Measurements from ENCODE around the gene EPB41L1. TPM values are rescaled to one million over a fixed set of nuclear protein-coding genes. Genes with fewer than 3 reads are reported as not detected.
"Not testable (repeated sequence)": the region's sequence is repeated elsewhere in the genome, so short reads cannot be mapped to it uniquely, and the experiment has no call there.

EPB41L1 gene
- polyA plus RNA-seq, 3 donors, result 67.5 to 72.0 (median 72.0) TPM

DNA sequence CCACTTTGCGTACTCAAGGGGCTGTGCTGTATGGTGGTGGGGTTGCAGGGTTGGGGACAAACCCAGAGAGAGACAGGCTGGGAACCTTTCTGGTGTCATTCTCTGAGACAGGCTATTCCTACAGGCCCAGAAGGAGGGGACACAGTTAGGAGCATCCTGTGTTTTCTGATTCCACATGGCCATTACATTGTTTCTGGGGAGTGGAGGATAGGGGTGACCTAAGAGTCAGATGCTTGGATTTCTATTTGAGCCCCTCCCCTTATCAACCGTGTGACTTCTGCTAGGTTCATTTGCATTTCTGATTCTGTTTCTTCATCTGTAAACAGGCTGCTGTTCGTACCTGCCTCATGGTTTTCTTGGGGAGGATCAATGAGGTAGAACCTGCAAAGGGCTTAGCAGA, 29.4 kb upstream of the EPB41L1 start:
- DNase-seq (ENCODE audit: low read depth in 3 of 3, low spot score in 2 of 3), result no peak

DNA sequence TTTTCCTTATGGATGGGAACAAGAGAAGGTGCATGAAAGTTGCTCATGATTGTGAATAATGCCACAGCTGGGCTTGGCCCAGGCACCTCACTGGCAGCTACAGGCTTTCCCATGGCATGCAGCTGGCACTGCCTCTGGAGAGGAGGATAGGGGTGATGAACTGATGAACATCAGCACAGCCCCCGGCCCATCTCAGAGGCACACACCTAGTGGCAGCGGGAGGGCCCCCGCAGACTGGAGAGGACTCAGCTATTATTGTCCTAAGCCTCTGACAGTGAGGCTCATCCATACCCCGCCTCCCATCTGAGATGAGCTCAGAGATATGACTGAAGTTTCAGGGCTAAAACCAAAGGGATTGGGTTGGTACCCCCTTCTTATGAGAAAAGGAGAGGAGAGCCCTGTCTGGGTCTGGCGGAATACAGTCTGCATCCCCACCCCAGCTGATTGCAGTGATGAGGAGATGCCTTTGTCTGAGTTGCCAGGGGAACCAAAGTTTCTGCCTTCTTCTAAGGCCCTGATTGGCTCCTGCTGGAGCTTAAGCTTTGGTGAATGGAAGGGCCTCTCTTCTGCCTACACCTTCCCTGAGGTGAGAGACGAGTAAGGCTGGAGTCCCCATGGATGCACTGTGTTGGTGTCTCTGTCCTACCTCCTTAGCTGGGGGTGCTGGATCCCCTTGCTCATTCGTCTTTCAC, 27.6 kb upstream of the EPB41L1 start:
- no peak for DNase-seq (ENCODE audit: low read depth in 3 of 3, low spot score in 2 of 3)

DNA sequence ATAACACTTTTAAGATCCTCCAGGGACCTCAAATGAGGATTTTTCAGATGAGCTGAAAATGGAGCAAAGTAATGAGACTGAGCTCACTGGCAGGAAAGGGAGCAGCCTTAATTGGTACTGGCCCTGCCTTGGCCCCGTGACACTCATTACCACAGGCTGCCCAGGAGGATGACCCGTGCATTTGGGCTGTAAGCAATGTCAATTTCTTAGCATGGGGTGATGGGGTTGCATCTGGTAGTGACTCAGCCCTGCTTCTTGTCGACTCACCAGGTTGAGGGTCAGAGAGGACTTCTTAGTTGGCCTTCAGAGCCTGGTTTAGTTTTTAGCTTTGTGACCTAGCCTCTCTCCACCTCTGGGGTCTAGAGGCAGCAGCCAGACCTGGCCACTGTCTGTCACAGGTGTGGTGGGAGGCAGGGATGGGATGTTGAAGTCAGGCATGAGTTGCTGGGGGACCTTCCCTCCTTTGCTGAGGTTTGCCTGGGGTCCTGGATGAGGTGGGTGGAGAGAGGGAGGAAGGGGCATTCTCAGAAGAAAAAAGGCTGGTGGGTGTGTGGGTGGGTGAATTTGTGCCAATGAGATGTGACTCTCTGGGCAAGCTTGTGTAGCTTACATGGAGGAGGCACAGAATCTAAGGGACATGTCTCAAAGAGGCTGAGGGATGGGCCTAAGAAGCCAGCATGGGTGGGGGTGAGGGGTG, 25.9 kb upstream of the EPB41L1 start:
- DNase-seq (ENCODE audit: low read depth in 3 of 3, low spot score in 2 of 3), result no peak

DNA sequence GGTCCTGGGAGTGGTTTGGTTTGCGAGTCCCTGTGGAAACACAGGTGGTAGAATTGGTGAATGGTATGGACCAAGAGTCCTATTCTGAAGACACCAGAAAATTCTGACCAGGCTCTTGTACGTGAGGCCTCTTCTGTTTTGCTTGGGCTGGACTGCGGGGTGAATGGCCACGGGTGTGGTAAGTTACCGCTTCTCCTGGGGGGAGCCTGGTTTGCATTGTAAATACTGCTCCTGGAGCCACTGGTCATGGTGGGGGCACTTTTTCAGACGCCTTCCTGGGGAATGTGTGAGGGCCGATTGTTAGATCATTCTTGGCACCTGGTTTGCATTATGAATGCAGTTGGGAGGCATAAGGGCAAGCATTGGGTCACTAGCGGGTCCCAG, 25.4 kb upstream of the EPB41L1 start:
- DNase-seq (ENCODE audit: low read depth in 3 of 3, low spot score in 2 of 3), result no peak

DNA sequence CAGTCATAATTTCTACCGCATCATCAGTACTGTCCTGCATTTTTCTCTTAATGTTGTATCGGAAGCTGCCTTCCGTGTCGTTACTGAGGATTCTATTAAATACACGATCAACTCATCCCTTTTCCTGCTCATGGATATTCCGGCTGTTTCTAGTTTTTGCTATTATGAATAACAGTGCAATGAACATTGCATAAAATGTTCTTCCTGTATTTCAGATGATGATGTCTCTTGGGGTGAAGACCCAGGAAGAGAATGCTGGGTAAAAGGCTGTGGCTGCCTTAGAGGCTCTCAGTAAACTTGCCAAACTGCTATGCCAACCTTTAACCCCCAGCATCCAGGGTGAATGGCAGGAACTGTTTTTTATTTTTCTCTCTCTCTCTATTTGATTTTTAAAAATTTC, 24.1 kb upstream of the EPB41L1 start:
- DNase-seq (ENCODE audit: low read depth in 3 of 3, low spot score in 2 of 3), result no peak

GRCh38 chr20:36132802-36133211, 21.7 kb upstream of the EPB41L1 start:
- DNase-seq (ENCODE audit: low read depth in 3 of 3, low spot score in 2 of 3), result no peak

DNA sequence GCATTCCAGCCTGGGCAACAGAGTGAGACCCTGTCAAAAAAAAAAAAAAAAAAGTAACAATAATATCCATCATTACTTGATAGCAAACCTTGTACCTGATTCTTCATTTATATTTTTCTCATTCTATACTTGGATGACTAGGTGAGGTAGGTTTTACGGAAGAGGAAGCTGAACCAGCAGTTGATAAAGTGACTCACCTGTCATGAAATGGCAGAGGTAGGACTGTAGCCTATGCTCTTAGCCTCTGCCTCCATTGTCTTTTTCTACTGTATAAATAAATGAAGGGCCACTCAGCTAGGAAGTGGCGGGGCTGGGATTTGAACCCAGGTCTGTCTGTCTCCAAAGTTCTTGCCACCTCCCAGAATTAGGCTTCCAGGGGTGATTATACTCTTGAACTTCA, 20.7 kb upstream of the EPB41L1 start:
- no peak for DNase-seq (ENCODE audit: low read depth in 3 of 3, low spot score in 2 of 3)

- DNase-seq (ENCODE audit: low read depth in 3 of 3, low spot score in 2 of 3), result no peak
These were observed 19.4 kb upstream of the EPB41L1 start for GRCh38 chr20:36135159-36135558.

GRCh38 chr20:36135821-36136220, 18.7 kb upstream of the EPB41L1 start:
- no peak for DNase-seq (ENCODE audit: low read depth in 3 of 3, low spot score in 2 of 3)

DNA sequence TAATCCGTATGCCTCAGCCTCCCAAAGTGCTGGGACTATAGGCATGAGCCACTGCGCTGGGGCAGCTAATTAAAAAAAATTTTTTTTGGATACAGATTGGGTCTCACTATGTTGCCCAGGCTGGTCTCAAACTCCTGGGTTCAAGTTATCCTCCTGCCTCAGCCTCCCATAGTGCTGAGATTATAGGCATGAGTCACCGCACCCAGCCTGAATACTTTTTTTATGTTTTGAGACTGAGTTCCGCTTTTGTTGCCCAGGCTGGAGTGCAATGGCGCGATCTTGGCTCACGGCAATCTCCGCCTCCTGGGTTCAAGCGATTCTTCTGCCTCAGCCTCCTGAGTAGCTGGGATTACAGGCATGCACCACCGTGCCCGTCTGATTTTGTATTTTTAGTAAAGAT, 17.2 kb upstream of the EPB41L1 start:
- not testable (repeated sequence) for DNase-seq (ENCODE audit: low read depth in 3 of 3, low spot score in 2 of 3)

DNA sequence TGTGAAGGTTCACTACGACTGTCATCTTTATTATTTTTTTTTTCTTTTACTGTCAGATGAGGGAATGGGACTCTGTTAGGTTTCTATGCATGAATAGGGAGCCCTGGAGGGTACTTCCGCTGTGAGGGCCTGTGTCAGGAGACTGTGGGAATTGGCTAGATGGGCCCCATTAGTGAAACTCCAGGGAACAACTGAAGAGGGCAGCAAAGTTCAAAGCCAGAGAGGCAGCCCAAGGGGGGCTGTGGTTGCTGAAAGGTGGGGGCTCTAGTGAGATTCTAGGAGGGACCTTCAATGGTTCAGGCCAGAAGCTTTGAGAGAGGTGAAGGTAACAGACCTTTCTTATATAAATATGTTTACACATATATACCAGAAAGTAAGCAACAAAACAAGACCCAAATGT, 13.2 kb upstream of the EPB41L1 start:
- DNase-seq (ENCODE audit: low read depth in 3 of 3, low spot score in 2 of 3), result no peak

GRCh38 chr20:36144336-36144735, 10.2 kb upstream of the EPB41L1 start:
- no peak for DNase-seq (ENCODE audit: low read depth in 3 of 3, low spot score in 2 of 3)

- DNase-seq (ENCODE audit: low read depth in 3 of 3, low spot score in 2 of 3), result no peak
These were observed 8.4 kb upstream of the EPB41L1 start for GRCh38 chr20:36145877-36146707.

DNA sequence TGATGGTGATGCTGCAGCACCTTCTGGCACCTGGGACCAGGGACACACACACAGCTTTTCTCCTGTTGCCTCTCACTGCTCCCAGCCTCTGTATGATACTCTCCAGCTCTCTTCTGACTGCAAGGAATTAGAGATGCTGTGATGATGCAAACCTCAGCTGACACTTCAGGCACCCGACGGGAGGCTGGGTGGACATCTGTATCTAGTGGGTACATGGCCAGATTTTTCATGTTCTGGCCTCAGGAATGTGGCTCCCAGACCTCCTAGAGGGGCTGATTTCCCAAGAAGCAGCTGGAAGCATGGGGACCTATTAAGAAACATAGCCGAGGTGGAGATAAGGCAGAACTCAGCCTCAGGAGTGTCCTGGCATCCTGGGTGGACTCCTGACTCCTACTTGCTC, 6.8 kb upstream of the EPB41L1 start:
- DNase-seq (ENCODE audit: low read depth in 3 of 3, low spot score in 2 of 3), result no peak

DNA sequence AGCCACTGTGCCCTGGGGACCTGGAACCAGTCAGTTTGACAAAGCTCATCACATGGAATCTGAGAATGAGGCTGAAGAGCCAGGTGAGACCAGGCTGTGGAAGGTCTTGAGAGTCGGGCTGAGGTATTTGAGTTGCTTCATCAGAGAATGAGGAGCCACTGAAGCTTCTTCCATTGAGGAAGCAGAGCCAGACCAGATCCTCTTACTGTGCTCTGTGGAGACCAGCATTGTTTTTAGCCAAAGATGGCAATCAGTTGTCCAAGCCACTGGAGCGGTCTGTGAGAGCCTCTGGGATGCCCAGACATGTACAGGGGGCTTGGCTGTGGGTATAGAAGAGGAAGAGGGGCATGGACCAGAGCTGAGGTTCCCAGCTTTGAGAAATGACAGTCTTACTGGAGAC, 6.1 kb upstream of the EPB41L1 start:
- no peak for DNase-seq (ENCODE audit: low read depth in 3 of 3, low spot score in 2 of 3)

GRCh38 chr20:36149012-36149411, 5.5 kb upstream of the EPB41L1 start:
- no peak for DNase-seq (ENCODE audit: low read depth in 3 of 3, low spot score in 2 of 3)

DNA sequence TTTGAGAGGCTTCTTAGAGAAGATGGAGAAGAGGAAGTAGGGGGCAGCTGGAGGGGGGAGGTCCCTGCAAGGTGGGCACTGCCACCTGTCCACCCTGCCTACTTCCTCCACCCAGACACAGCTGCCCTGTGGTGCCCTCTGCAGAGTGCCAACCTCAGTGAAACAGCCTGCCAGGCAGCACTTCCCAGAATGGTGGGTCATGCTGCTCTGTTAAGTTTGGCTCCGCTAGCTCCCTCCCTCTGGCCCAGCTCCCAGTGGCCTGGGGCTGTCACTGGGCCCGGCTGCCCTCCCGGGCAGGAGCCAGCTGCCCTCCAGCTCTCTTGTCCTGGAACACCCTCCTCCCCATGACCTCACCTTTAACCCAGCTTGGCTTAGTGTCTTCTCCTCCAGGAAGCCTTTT, 5.1 kb upstream of the EPB41L1 start:
- DNase-seq (ENCODE audit: low read depth in 3 of 3, low spot score in 2 of 3), result no peak

DNA sequence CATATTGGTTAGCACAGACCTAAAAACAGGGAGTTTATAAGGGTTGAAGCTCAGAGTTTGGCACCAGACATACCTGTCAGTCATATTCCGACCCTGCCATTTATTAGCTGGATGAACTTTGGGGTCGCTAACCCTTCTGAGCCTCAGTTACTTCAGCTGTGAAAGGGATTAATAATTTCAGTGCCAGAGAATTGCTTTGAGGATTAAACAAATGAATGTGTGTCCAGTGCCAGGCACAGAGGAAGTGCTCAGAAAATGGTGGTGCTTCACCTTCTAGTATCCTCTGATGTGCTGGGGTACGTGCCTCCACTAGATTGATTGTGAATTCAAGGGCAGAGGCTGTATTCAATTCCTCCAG, 4.1 kb upstream of the EPB41L1 start:
- no peak for DNase-seq (ENCODE audit: low read depth in 3 of 3, low spot score in 2 of 3)

DNA sequence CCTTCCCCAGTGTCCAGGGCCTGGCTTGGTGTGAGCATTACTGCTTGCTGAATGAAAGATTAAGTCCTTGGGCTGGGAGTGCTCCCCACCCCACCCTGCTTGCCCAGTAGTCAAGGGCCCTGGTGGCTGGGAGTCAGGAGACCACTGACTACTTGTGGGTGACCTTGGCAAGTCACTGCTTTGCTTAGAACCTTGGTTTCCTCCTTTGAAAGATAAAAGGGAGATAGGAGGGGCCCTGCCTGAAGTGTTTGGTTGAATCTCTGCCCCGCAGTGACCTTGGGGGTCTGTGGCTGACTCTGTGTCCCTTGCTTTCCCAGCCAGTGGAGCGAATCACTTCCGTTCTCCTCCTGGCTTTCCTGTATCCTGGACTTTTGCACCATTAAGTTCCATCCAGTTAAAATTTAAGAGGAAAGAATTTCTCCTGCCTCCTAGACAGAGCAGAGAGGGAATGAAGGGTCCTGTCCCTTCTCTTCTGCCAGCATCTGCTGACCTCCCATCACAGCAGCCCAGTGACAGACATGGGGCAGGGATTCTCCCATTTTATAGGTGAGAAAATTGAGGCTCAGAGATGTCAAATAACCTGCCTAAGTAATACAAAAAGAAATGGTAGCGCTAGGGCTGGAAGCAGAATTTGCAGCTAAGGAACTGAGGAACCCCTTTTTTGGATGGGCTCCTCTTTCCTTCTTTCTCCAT, 3.5 kb upstream of the EPB41L1 start:
- DNase-seq (ENCODE audit: low read depth in 3 of 3, low spot score in 2 of 3), result no peak

GRCh38 chr20:36152261-36152660, 2.3 kb upstream of the EPB41L1 start:
- no peak for DNase-seq (ENCODE audit: low read depth in 3 of 3, low spot score in 2 of 3)

- no peak for DNase-seq (ENCODE audit: low read depth in 3 of 3, low spot score in 2 of 3)
These were observed 1.3 kb upstream of the EPB41L1 start for GRCh38 chr20:36153204-36153603.

Measured in right renal cortex interstitium (tissue), 3 donors.